HG03066 (cell line): Measurements from ENCODE around the gene CNTN5.
A peak's percentile ranks its signal among the peaks of the same experiment; 100 is the strongest.
"Not testable (repeated sequence)": the region's sequence is repeated elsewhere in the genome, so short reads cannot be mapped to it uniquely, and the experiment has no call there.

ENCODE experiments used
- ATAC-seq: cut with Tn5 transposase; IDR thresholded peaks from one replicate; pipeline ENCODE4 v1.9.1; 2021; ENCODE audit warnings: low read depth; ENCODE audit not compliant: unreplicated experiment

The CNTN5 gene

GRCh38 chr11:99020352-99021225 is at the start of gene CNTN5:
Gene CNTN5 (plus strand): TSS chr11:99020949.
- no peak for ATAC-seq

GRCh38 chr11:98979205-98979604 is 41.5 kb upstream of the CNTN5 start:
- ATAC-seq, result no peak

- ATAC-seq, result peak; percentile 52
Observed at GRCh38 chr11:99015634-99016454, 4.9 kb upstream of the CNTN5 start.

- no peak for ATAC-seq
Observed at GRCh38 chr11:99019696-99020095, 1.1 kb upstream of the CNTN5 start.

- ATAC-seq, result no peak
Observed at GRCh38 chr11:99037057-99037456, 16.3 kb downstream of the CNTN5 start.

GRCh38 chr11:99063331-99063730 is 42.6 kb downstream of the CNTN5 start:
- no peak for ATAC-seq

GRCh38 chr11:99065121-99065520 is 44.4 kb downstream of the CNTN5 start:
- no peak for ATAC-seq

GRCh38 chr11:99066618-99067317 is 46.0 kb downstream of the CNTN5 start:
- ATAC-seq, result no peak

- ATAC-seq, result no peak
Observed at GRCh38 chr11:99068832-99069231, 48.1 kb downstream of the CNTN5 start.

GRCh38 chr11:99069856-99070444 is 49.2 kb downstream of the CNTN5 start:
- ATAC-seq, result peak; percentile 85

GRCh38 chr11:99079576-99079975 is 58.8 kb downstream of the CNTN5 start:
- no peak for ATAC-seq

GRCh38 chr11:99080154-99080553 is 59.4 kb downstream of the CNTN5 start:
- ATAC-seq, result no peak

- ATAC-seq, result no peak
Observed at GRCh38 chr11:99098258-99098657, 77.5 kb downstream of the CNTN5 start.

- ATAC-seq, result peak; percentile 96
Observed at GRCh38 chr11:99098751-99099150, 78.0 kb downstream of the CNTN5 start.

- ATAC-seq, result no peak
Observed at GRCh38 chr11:99117603-99118002, 96.9 kb downstream of the CNTN5 start.

GRCh38 chr11:99133862-99134261 is 113.1 kb downstream of the CNTN5 start:
- ATAC-seq, result not testable (repeated sequence)

GRCh38 chr11:99135508-99135907 is 114.8 kb downstream of the CNTN5 start:
- ATAC-seq, result no peak

- no peak for ATAC-seq
Observed at GRCh38 chr11:99142237-99142636, 121.5 kb downstream of the CNTN5 start.

- no peak for ATAC-seq
Observed at GRCh38 chr11:99148352-99148751, 127.6 kb downstream of the CNTN5 start.

- ATAC-seq, result no peak
Observed at GRCh38 chr11:99154277-99154676, 133.5 kb downstream of the CNTN5 start.

- no peak for ATAC-seq
Observed at GRCh38 chr11:99160447-99160846, 139.7 kb downstream of the CNTN5 start.
